Gastrocnemius medialis (tissue), 4 donors: ENCODE data around the gene SLC9C1. TPM values are rescaled to one million over a fixed set of nuclear protein-coding genes. Genes with fewer than 3 reads are reported as not detected.

ENCODE experiments used
- ATAC-seq, 2 donors: fragments of 150-250 bp; one replicate each; pipeline ENCODE4 v1.9.1; 2016
- DNase-seq, 2 donors: peaks; one replicate each; pipeline ENCODE4 v3.0.0-alpha.2; 2019
- H3K27ac ChIP-seq, 4 donors: fragments of 200-600 bp; sonication (generic); 1 replicate in 1 of 4; 2 replicates in 3 of 4; pipeline ENCODE4 v1.5.1; 2016 to 2018; ENCODE audit warnings: mild to moderate bottlenecking in 2 of 4, moderate library complexity in 1 of 4
- H3K27me3 ChIP-seq, 3 donors: fragments of 200-600 bp; sonication (generic) in 2 of 3; 1 replicate in 1 of 3; 2 replicates in 2 of 3; pipeline versions ENCODE4 v1.5.1 to v1.6.0; 2016 to 2019; ENCODE audit warnings: mild to moderate bottlenecking in 1 of 3, moderate library complexity in 1 of 3
- H3K36me3 ChIP-seq, 2 donors: fragments of 200-600 bp; sonication (generic) in 1 of 2; one replicate each; pipeline ENCODE4 v1.5.1; 2017 to 2018
- H3K4me1 ChIP-seq, 2 donors: fragments of 200-600 bp; sonication (generic) in 1 of 2; one replicate each; pipeline ENCODE4 v1.5.1; 2016 to 2017; ENCODE audit warnings: mild to moderate bottlenecking in 2 of 2
- H3K4me3 ChIP-seq, 4 donors: fragments of 200-600 bp; sonication (generic) in 3 of 4; 1 replicate in 1 of 4; 2 replicates in 3 of 4; pipeline ENCODE4 v1.5.1; 2016 to 2019; ENCODE audit warnings: mild to moderate bottlenecking in 2 of 4
- H3K9me3 ChIP-seq, 3 donors: fragments of 200-600 bp; sonication (generic) in 2 of 3; 1 replicate in 1 of 3; 2 replicates in 2 of 3; pipeline ENCODE4 v1.5.1; 2016 to 2019
- POLR2A ChIP-seq, 2 donors: fragments of 450-650 bp; IDR thresholded peaks; one replicate each; pipeline ENCODE4 v1.6.1; 2017; ENCODE audit warnings: antibody characterized with exemption in 2 of 2, mild to moderate bottlenecking in 2 of 2, moderate library complexity in 2 of 2
- in situ Hi-C, 4 donors: fragments of 200-750 bp; cut with MboI; loops; one replicate each; pipeline versions ENCODE4 v1.15.0 to v1.8.0; 2017; ENCODE audit warnings: low sequenced_read_pairs in 4 of 4
- intact Hi-C: fragments of 100-400 bp; cut with DNase I; formaldehyde crosslinking; loops from one replicate; pipeline ENCODE4 v1.15.1; 2023; ENCODE audit warnings: low total_unique reads
- total RNA-seq, 4 donors: library from RNA; depleted of rRNA; stranded (reverse); fragments of >200 nt; gene quantifications; one replicate each; pipeline versions ENCODE4 v1.1.0 to v1.2.3, GENCODE V29; 2016
- TF ChIP-seq, protein P1 (sequence below), 5 experiments: fragments of 450-650 bp in 3 of 5; fragments of 200-600 bp in 2 of 5; sonication (generic) in 2 of 5; IDR thresholded peaks in 4 of 5; conservative IDR thresholded peaks in 1 of 5; 1 replicate in 4 of 5; 2 replicates in 1 of 5; pipeline ENCODE4 v1.5.1; 2016 to 2019; ENCODE audit warnings: antibody characterized with exemption in 5 of 5, mild to moderate bottlenecking in 3 of 5, moderate library complexity in 3 of 5

SLC9C1 gene
- total RNA-seq, 4 donors from 2014 or later: not detected

DNA sequence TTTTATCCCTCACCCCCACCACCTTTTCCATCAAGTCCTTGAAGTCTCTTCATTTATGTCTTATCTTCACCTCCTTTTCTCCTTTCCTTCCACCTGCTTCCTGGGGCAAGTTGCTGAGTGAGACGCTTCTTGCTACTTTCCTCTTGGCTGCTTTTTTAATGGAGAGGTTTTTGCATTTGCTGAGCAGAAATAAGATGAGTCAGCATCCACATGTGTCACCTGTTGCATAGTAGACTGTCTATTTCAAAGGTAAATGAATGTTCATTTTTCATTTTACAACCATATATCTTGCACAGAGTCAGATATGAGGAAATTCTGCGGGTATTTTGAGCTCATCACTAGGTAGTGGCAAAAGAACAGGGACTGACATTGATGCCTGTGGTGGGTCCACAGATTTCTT is 189.2 kb downstream of the SLC9C1 start:
- intact Hi-C loops: no loop called here
- ATAC-seq (no peak), DNase-seq (no peak)
- no peaks in the 10 kb centered on the region for H3K4me1 ChIP-seq
- H3K9me3 ChIP-seq: no peaks in the 10 kb centered on the region
- no peak overlapping the region for H3K4me3 ChIP-seq
- no peak overlapping the region for H3K27ac ChIP-seq
- TF ChIP-seq, protein P1, sequence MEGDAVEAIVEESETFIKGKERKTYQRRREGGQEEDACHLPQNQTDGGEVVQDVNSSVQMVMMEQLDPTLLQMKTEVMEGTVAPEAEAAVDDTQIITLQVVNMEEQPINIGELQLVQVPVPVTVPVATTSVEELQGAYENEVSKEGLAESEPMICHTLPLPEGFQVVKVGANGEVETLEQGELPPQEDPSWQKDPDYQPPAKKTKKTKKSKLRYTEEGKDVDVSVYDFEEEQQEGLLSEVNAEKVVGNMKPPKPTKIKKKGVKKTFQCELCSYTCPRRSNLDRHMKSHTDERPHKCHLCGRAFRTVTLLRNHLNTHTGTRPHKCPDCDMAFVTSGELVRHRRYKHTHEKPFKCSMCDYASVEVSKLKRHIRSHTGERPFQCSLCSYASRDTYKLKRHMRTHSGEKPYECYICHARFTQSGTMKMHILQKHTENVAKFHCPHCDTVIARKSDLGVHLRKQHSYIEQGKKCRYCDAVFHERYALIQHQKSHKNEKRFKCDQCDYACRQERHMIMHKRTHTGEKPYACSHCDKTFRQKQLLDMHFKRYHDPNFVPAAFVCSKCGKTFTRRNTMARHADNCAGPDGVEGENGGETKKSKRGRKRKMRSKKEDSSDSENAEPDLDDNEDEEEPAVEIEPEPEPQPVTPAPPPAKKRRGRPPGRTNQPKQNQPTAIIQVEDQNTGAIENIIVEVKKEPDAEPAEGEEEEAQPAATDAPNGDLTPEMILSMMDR (IDR thresholded peaks at IDR 0.05 in 4 of 5, conservative IDR thresholded peaks at IDR 0.05 in 1 of 5): no peak
- TF ChIP-seq POLR2A (IDR thresholded peaks at IDR 0.05): no peak
- in situ Hi-C loops: loop anchor here in 1 of 4 donors (25.0 kb wide), 1 partner anchor 408 kb away; no protein-coding TSS in a partner anchor
- H3K27me3 ChIP-seq: no peaks in the 10 kb centered on the region
- no peaks in the 10 kb centered on the region for H3K36me3 ChIP-seq

DNA sequence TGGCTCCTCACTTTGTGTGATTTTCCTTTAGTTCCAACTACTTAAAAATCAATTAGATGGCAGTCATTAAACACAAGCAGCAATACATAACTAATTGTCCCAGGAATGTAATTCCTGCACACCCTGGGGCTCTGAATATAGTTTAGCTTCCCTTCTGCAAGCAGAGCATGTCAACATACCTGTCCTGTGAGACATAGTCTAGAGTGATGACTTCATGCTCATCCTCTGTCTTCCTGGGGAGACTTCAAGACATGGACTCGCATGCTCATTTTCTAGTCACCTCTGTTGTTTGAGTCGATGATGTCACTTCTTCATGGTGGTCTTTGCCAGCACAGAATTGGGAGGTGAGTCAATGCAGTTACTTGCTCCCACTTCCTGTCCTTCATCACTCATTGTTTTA is 192.1 kb downstream of the SLC9C1 start:
- Histone ChIP-seq H3K36me3 (no peaks in the 10 kb centered on the region), H3K9me3 (no peaks in the 10 kb centered on the region), H3K27me3 (no peaks in the 10 kb centered on the region), H3K27ac (no peak overlapping the region), H3K4me1 (no peaks in the 10 kb centered on the region), H3K4me3 (no peak overlapping the region)
- intact Hi-C loops (no loop called here), in situ Hi-C loops (loop anchor here in 1 of 4 donors (25.0 kb wide), 1 partner anchor 410 kb away; no protein-coding TSS in a partner anchor)
- TF ChIP-seq POLR2A (IDR thresholded peaks at IDR 0.05): no peak
- TF ChIP-seq, protein P1 (IDR thresholded peaks at IDR 0.05 in 4 of 5, conservative IDR thresholded peaks at IDR 0.05 in 1 of 5): no peak
- ATAC-seq: no peak
- no peak for DNase-seq

DNA sequence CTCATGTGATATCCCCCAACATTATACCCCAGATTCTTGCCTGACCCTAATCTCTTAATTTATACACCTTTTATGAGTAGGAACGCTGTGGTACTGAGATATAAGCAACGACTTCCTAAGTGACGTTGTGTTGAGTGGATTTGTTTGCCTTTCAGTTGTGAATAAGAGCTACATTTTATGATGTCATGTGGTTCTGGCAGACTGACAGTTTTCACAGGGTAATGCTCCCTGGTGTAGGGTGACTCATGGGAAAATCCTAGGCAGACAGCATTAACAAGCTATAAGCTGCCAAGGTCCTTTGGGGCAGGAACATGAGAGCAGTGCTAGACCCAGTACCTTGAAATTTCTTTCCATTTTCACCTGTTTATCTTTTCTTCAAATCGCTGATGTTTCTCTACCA is 196.6 kb downstream of the SLC9C1 start:
- Histone ChIP-seq H3K27ac (no peak overlapping the region), H3K36me3 (no peaks in the 10 kb centered on the region), H3K27me3 (no peaks in the 10 kb centered on the region), H3K9me3 (no peaks in the 10 kb centered on the region), H3K4me1 (no peaks in the 10 kb centered on the region), H3K4me3 (no peak overlapping the region)
- in situ Hi-C loops: no loop called here
- intact Hi-C loops: no loop called here
- ATAC-seq: no peak
- TF ChIP-seq, protein P1 (IDR thresholded peaks at IDR 0.05 in 4 of 5, conservative IDR thresholded peaks at IDR 0.05 in 1 of 5): no peak
- no peak for TF ChIP-seq POLR2A (IDR thresholded peaks at IDR 0.05)
- no peak for DNase-seq

DNA sequence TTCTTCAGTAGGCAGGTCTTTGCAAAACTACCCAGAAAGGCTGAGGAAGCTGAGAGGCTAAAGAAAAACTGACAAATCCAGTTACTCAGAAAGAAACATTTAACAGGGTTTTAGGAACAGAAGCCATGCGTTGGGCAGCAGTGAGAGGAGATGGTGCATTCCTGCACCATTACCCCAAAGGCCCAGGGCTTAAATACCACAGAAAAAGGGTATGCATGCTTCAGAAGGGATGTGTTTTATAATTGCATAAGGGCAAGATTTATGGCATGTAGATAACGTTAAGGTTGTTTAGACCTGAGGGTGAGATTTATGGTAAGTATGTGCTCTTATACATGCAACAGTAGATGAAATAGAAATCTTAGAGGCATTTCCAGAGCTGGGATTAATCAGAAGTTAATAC is 197.8 kb downstream of the SLC9C1 start:
- no peaks in the 10 kb centered on the region for H3K27me3 ChIP-seq
- H3K4me1 ChIP-seq: no peaks in the 10 kb centered on the region
- no peak overlapping the region for H3K27ac ChIP-seq
- ATAC-seq: no peak
- no peak for DNase-seq
- TF ChIP-seq, protein P1 (IDR thresholded peaks at IDR 0.05 in 4 of 5, conservative IDR thresholded peaks at IDR 0.05 in 1 of 5): no peak
- no peak for TF ChIP-seq POLR2A (IDR thresholded peaks at IDR 0.05)
- H3K4me3 ChIP-seq: no peak overlapping the region
- in situ Hi-C loops (no loop called here), intact Hi-C loops (no loop called here)
- H3K36me3 ChIP-seq: no peaks in the 10 kb centered on the region
- no peaks in the 10 kb centered on the region for H3K9me3 ChIP-seq

DNA sequence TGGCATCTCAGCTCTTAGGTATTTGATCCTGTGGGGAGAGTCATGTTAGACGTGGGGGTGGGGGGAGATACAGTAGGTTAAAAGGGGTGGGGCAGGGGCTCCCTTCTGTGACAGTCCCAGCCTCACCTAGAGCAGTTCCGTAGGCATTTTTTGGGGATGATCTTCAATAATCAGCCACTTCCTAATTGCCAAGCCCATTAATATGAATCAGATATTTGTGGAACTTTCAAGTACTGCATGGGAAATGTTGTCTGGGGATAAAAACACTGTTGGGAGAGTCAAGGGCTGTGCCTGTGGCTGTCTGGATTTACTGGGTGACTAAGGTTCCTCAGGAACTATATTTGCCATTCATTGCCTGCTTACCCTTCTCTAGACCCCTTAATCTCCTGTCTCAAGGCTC is 198.3 kb downstream of the SLC9C1 start:
- no peak overlapping the region for H3K4me3 ChIP-seq
- no peak for TF ChIP-seq POLR2A (IDR thresholded peaks at IDR 0.05)
- TF ChIP-seq, protein P1 (IDR thresholded peaks at IDR 0.05 in 4 of 5, conservative IDR thresholded peaks at IDR 0.05 in 1 of 5): no peak
- no peak overlapping the region for H3K27ac ChIP-seq
- no peak for ATAC-seq
- intact Hi-C loops (no loop called here), in situ Hi-C loops (no loop called here)
- no peaks in the 10 kb centered on the region for H3K9me3 ChIP-seq
- H3K36me3 ChIP-seq: no peaks in the 10 kb centered on the region
- H3K4me1 ChIP-seq: no peaks in the 10 kb centered on the region
- no peak for DNase-seq
- H3K27me3 ChIP-seq: no peaks in the 10 kb centered on the region
